ENCODE results near the gene GLB1L2.

The GLB1L2 gene

GRCh38 chr11:134374171-134374570 lies 42.4 kb downstream of the GLB1L2 start:
- Histone ChIP-seq H3K27me3 (ENCODE audit: insufficient read depth, low read length, poor library complexity, severe bottlenecking) (no peaks in the 10 kb centered on the region), H3K79me2 (ENCODE audit: insufficient read depth, low read length) (no peaks in the 10 kb centered on the region), H3K4me1 (ENCODE audit: insufficient read depth, low read length, poor library complexity, severe bottlenecking) (no peaks in the 10 kb centered on the region), H2AFZ (ENCODE audit: low read length) (no peak overlapping the region), H3F3A (ENCODE audit: low read depth) (no peaks in the 10 kb centered on the region), H3K9me2 (replicated peaks; ENCODE audit: low read depth, low read length) (no peaks in the 10 kb centered on the region), H3K9me3 (ENCODE audit: insufficient read depth, low read depth, low read length) (peaks cover 14% of the 10 kb centered on the region; the same call in 1 of the 2 replicates), H3K4me3 (ENCODE audit: low read length, poor library complexity, severe bottlenecking) (no peak overlapping the region), H3K4me2 (ENCODE audit: low read depth, low read length, poor library complexity, severe bottlenecking) (no peak overlapping the region), H4K20me1 (ENCODE audit: insufficient read depth, low read length, poor library complexity, severe bottlenecking) (no peaks in the 10 kb centered on the region), H3K9ac (ENCODE audit: low read depth, low read length, poor library complexity, severe bottlenecking) (no peak overlapping the region), H3K36me3 (ENCODE audit: insufficient read depth, low read length) (no peaks in the 10 kb centered on the region)
- TF ChIP-seq CTCF (conservative IDR thresholded peaks at IDR 0.05; ENCODE audit: low read length): no peak
- no peak for TF ChIP-seq EZH2phosphoT487 (IDR thresholded peaks at IDR 0.05; ENCODE audit: borderline replicate concordance)

GRCh38 chr11:134374891-134375550 lies 43.2 kb downstream of the GLB1L2 start:
- Histone ChIP-seq H3K9ac (ENCODE audit: low read depth, low read length, poor library complexity, severe bottlenecking) (no peak overlapping the region), H3K9me2 (replicated peaks; ENCODE audit: low read depth, low read length) (no peaks in the 10 kb centered on the region), H3K9me3 (ENCODE audit: insufficient read depth, low read depth, low read length) (peaks cover 14% of the 10 kb centered on the region; the same call in 1 of the 2 replicates), H3K4me2 (ENCODE audit: low read depth, low read length, poor library complexity, severe bottlenecking) (no peak overlapping the region), H3K4me1 (ENCODE audit: insufficient read depth, low read length, poor library complexity, severe bottlenecking) (no peaks in the 10 kb centered on the region), H3K27me3 (ENCODE audit: insufficient read depth, low read length, poor library complexity, severe bottlenecking) (no peaks in the 10 kb centered on the region), H3K4me3 (ENCODE audit: low read length, poor library complexity, severe bottlenecking) (no peak overlapping the region), H4K20me1 (ENCODE audit: insufficient read depth, low read length, poor library complexity, severe bottlenecking) (no peaks in the 10 kb centered on the region), H3K79me2 (ENCODE audit: insufficient read depth, low read length) (no peaks in the 10 kb centered on the region), H2AFZ (ENCODE audit: low read length) (no peak overlapping the region), H3K36me3 (ENCODE audit: insufficient read depth, low read length) (no peaks in the 10 kb centered on the region), H3F3A (ENCODE audit: low read depth) (no peaks in the 10 kb centered on the region)
- TF ChIP-seq CTCF (conservative IDR thresholded peaks at IDR 0.05; ENCODE audit: low read length) (no peak), EZH2phosphoT487 (IDR thresholded peaks at IDR 0.05; ENCODE audit: borderline replicate concordance) (no peak)

- Histone ChIP-seq H3F3A (ENCODE audit: low read depth) (no peaks in the 10 kb centered on the region), H3K4me1 (ENCODE audit: insufficient read depth, low read length, poor library complexity, severe bottlenecking) (no peaks in the 10 kb centered on the region), H3K36me3 (ENCODE audit: insufficient read depth, low read length) (no peaks in the 10 kb centered on the region), H3K9me3 (ENCODE audit: insufficient read depth, low read depth, low read length) (peaks cover 8% of the 10 kb centered on the region; the same call in 1 of the 2 replicates), H2AFZ (ENCODE audit: low read length) (no peak overlapping the region), H3K27me3 (ENCODE audit: insufficient read depth, low read length, poor library complexity, severe bottlenecking) (no peaks in the 10 kb centered on the region), H3K4me2 (ENCODE audit: low read depth, low read length, poor library complexity, severe bottlenecking) (no peak overlapping the region), H3K4me3 (ENCODE audit: low read length, poor library complexity, severe bottlenecking) (no peak overlapping the region), H3K9me2 (replicated peaks; ENCODE audit: low read depth, low read length) (no peaks in the 10 kb centered on the region), H3K79me2 (ENCODE audit: insufficient read depth, low read length) (no peaks in the 10 kb centered on the region), H4K20me1 (ENCODE audit: insufficient read depth, low read length, poor library complexity, severe bottlenecking) (no peaks in the 10 kb centered on the region), H3K9ac (ENCODE audit: low read depth, low read length, poor library complexity, severe bottlenecking) (no peak overlapping the region)
- TF ChIP-seq CTCF (conservative IDR thresholded peaks at IDR 0.05; ENCODE audit: low read length): no peak
- no peak for TF ChIP-seq EZH2phosphoT487 (IDR thresholded peaks at IDR 0.05; ENCODE audit: borderline replicate concordance)
Measured at GRCh38 chr11:134376150-134376921, 44.5 kb downstream of the GLB1L2 start.
